Measurements from ENCODE around the gene H19. TPM values are rescaled to one million over a fixed set of nuclear protein-coding genes. Genes with fewer than 3 reads are reported as not detected.

H19 gene
- not detected for total RNA-seq

DNA sequence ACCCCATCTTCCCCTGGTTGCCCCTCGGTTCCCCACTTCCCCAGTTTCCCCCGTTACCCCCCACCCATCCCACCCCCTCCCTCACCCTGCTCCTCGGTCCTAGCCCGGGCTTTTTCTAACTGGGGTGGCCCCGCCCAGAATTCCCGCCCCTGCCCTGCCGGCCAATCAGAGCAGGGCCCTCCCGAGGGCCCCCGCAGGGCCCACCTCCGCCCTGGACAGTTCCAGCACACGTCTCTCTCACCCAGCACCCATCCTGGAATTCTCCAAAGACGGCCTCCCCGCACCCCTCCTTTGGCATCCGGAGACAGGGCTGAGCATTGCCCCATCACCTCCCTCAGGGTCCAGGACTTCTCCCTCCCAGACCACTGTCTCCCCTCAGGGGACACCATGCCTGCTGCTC is at the start of gene H19:
H19 (minus strand) TSS at position 88 of the 400 bp plus-strand sequence.
- no peaks in the 10 kb centered on the region for H3K36me3 Mint-ChIP-seq

GRCh38 chr11:2041963-2042362 is 44.3 kb upstream of the H19 start:
- H3K4me3 Mint-ChIP-seq: no peak overlapping the region
- no peaks in the 10 kb centered on the region for H3K27me3 Mint-ChIP-seq
- no peak for DNase-seq
- no peaks in the 10 kb centered on the region for H3K36me3 Mint-ChIP-seq
- H3K9me3 Mint-ChIP-seq: no peaks in the 10 kb centered on the region
- no peaks in the 10 kb centered on the region for H3K4me1 Mint-ChIP-seq
- no peak overlapping the region for H3K27ac Mint-ChIP-seq

More for the DNA sequence above, at the start of gene H19:
- Mint-ChIP-seq H3K27me3 (no peaks in the 10 kb centered on the region), H3K4me1 (no peaks in the 10 kb centered on the region), H3K4me3 (no peak within 1 kb of the TSS), H3K9me3 (no peaks in the 10 kb centered on the region), H3K27ac (no peak within 1 kb of the TSS)
- DNase-seq: no peak

GRCh38 chr11:2041153-2041552 is 43.5 kb upstream of the H19 start:
- Mint-ChIP-seq H3K27me3 (no peaks in the 10 kb centered on the region), H3K4me3 (no peak overlapping the region), H3K4me1 (no peaks in the 10 kb centered on the region)

DNA sequence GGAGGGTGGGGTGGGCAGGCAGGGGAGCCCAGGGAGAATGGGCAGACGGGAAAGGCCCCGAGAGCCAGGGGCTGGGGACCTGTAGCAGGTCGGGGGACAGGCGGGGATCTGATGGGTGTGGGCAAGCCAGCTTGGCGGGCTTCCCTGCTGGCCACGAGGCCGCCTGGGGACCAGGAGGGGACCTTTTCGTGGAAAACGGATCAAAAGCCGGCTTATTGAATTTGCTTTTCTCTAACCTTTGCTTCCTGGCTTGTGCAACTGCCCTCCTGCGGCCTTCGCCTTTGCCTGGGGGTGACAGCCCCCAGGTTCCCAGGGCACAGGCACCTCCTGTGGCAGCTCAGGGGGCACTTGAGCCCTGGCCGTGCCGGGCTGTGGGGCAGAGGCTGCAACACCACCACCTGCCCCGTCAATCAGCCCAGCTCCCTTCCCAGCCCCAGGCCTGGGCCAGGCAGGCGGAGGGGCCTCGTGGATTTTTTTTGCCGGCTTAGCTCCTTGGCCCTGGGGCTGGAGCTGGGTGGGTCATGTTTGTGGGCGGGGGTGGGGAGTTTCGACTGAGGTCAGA is 41.6 kb upstream of the H19 start:
- Mint-ChIP-seq H3K27ac (no peak overlapping the region), H3K4me1 (no peaks in the 10 kb centered on the region), H3K36me3 (no peaks in the 10 kb centered on the region), H3K9me3 (no peaks in the 10 kb centered on the region), H3K4me3 (no peak overlapping the region), H3K27me3 (no peaks in the 10 kb centered on the region)
- no peak for DNase-seq

More at GRCh38 chr11:2041153-2041552, 43.5 kb upstream of the H19 start:
- H3K9me3 Mint-ChIP-seq: no peaks in the 10 kb centered on the region
- no peaks in the 10 kb centered on the region for H3K36me3 Mint-ChIP-seq
- H3K27ac Mint-ChIP-seq: no peak overlapping the region
- DNase-seq: no peak

- DNase-seq: no peak
- Mint-ChIP-seq H3K4me1 (no peaks in the 10 kb centered on the region), H3K36me3 (no peaks in the 10 kb centered on the region), H3K27ac (no peak overlapping the region), H3K9me3 (no peaks in the 10 kb centered on the region), H3K27me3 (no peaks in the 10 kb centered on the region), H3K4me3 (no peak overlapping the region)
Measured at GRCh38 chr11:2036863-2037486, 39.3 kb upstream of the H19 start.

DNA sequence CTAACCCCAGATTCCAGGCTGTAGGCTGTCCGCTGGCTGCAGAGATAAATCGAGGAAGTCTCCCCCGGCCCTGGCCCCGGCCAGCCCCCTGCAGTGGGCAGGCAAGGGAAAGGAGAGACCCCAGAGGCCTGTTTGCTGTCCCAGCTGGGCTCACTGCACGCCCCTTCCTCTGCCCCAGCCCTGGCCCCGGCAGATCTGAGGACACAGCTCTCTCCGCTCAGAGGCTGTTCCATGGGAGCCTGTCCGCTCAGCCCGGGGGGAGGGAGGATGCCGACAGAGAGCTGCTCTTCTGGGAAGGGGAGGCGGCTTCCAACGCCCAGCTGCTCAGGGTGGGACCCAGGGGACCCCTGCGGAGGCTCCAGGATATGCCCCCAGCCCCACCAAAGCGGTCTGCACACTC is 37.7 kb upstream of the H19 start:
- H3K27ac Mint-ChIP-seq: no peak overlapping the region
- no peaks in the 10 kb centered on the region for H3K4me1 Mint-ChIP-seq
- H3K9me3 Mint-ChIP-seq: no peaks in the 10 kb centered on the region
- DNase-seq: no peak
- no peak overlapping the region for H3K4me3 Mint-ChIP-seq
- H3K36me3 Mint-ChIP-seq: no peaks in the 10 kb centered on the region
- H3K27me3 Mint-ChIP-seq: no peaks in the 10 kb centered on the region

GRCh38 chr11:2031058-2031457 is 33.4 kb upstream of the H19 start:
- H3K9me3 Mint-ChIP-seq: no peaks in the 10 kb centered on the region
- DNase-seq: no peak
- no peaks in the 10 kb centered on the region for H3K36me3 Mint-ChIP-seq
- H3K4me1 Mint-ChIP-seq: no peaks in the 10 kb centered on the region
- H3K27ac Mint-ChIP-seq: no peak overlapping the region
- H3K4me3 Mint-ChIP-seq: no peak overlapping the region
- no peaks in the 10 kb centered on the region for H3K27me3 Mint-ChIP-seq

- Mint-ChIP-seq H3K36me3 (no peaks in the 10 kb centered on the region), H3K4me3 (no peak overlapping the region), H3K4me1 (no peaks in the 10 kb centered on the region), H3K9me3 (no peaks in the 10 kb centered on the region), H3K27me3 (no peaks in the 10 kb centered on the region), H3K27ac (no peak overlapping the region)
- DNase-seq: no peak
Measured at GRCh38 chr11:2027708-2028107, 30.1 kb upstream of the H19 start.

DNA sequence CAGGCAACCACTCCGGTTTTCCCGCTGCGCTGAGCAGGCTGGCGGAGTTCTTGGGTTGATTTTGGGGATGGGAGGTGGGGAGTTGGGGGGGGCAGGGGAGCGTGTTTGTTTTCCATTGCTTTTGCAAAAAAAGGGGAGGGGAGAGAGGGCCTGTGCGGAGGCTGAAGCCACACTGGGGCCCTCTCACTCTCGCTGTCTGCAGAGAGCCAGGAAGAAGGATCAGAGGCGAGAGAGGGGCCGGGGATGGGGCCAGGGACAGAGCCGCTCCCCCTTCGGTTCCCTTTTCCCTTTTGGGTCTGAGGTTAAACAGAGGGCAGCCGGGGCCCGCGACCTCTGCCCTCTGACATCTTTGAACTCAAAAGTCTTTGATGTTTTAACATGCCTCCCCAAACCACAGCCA is 17.4 kb upstream of the H19 start:
- DNase-seq: no peak
- H3K4me3 Mint-ChIP-seq: no peak overlapping the region
- H3K36me3 Mint-ChIP-seq: no peaks in the 10 kb centered on the region
- H3K4me1 Mint-ChIP-seq: no peaks in the 10 kb centered on the region
- no peak overlapping the region for H3K27ac Mint-ChIP-seq
- no peaks in the 10 kb centered on the region for H3K27me3 Mint-ChIP-seq
- no peaks in the 10 kb centered on the region for H3K9me3 Mint-ChIP-seq

GRCh38 chr11:2012440-2012839 is 14.8 kb upstream of the H19 start:
- Mint-ChIP-seq H3K27ac (no peak overlapping the region), H3K36me3 (no peaks in the 10 kb centered on the region), H3K27me3 (no peaks in the 10 kb centered on the region), H3K4me1 (no peaks in the 10 kb centered on the region), H3K9me3 (no peaks in the 10 kb centered on the region), H3K4me3 (no peak overlapping the region)
- DNase-seq: no peak

DNA sequence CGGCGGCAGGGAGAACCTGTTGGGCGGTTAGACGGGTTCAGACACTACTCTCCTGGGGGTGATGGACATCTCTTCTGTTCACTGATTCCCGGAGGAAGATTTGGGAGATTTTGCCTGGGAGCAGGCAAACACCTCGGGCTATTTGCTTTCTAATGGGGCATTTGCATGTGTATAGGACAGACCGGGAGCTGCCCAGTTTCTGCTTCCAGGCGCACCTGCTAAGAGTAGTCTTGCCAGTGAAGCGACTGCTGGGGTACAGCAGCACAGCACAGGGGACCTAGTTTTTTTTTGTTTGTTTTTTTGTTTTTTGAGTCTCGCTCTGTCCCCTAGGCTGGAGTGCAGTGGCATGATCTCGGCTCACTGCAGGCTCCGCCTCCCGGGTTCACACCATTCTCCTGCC is 6.8 kb upstream of the H19 start:
- no peak overlapping the region for H3K4me3 Mint-ChIP-seq
- DNase-seq: no peak
- no peaks in the 10 kb centered on the region for H3K4me1 Mint-ChIP-seq
- H3K9me3 Mint-ChIP-seq: no peaks in the 10 kb centered on the region
- no peak overlapping the region for H3K27ac Mint-ChIP-seq
- no peaks in the 10 kb centered on the region for H3K36me3 Mint-ChIP-seq
- no peaks in the 10 kb centered on the region for H3K27me3 Mint-ChIP-seq

- Mint-ChIP-seq H3K9me3 (no peaks in the 10 kb centered on the region), H3K4me1 (no peaks in the 10 kb centered on the region), H3K36me3 (no peaks in the 10 kb centered on the region), H3K4me3 (no peak overlapping the region), H3K27ac (no peak overlapping the region), H3K27me3 (no peaks in the 10 kb centered on the region)
- no peak for DNase-seq
Measured at GRCh38 chr11:2002807-2003206, 5.2 kb upstream of the H19 start.

- no peak overlapping the region for H3K4me3 Mint-ChIP-seq
- no peak overlapping the region for H3K27ac Mint-ChIP-seq
- no peaks in the 10 kb centered on the region for H3K9me3 Mint-ChIP-seq
- H3K36me3 Mint-ChIP-seq: no peaks in the 10 kb centered on the region
- H3K4me1 Mint-ChIP-seq: no peaks in the 10 kb centered on the region
- DNase-seq: no peak
- H3K27me3 Mint-ChIP-seq: no peaks in the 10 kb centered on the region
Measured at GRCh38 chr11:2002042-2002776, 4.6 kb upstream of the H19 start.

- no peak overlapping the region for H3K4me3 Mint-ChIP-seq
- H3K9me3 Mint-ChIP-seq: no peaks in the 10 kb centered on the region
- no peak overlapping the region for H3K27ac Mint-ChIP-seq
- no peaks in the 10 kb centered on the region for H3K4me1 Mint-ChIP-seq
- no peak for DNase-seq
- no peaks in the 10 kb centered on the region for H3K36me3 Mint-ChIP-seq
- no peaks in the 10 kb centered on the region for H3K27me3 Mint-ChIP-seq
Measured at GRCh38 chr11:1998861-1999260, 1.2 kb upstream of the H19 start.

- no peaks in the 10 kb centered on the region for H3K36me3 Mint-ChIP-seq
- H3K4me1 Mint-ChIP-seq: no peaks in the 10 kb centered on the region
- no peaks in the 10 kb centered on the region for H3K9me3 Mint-ChIP-seq
- H3K4me3 Mint-ChIP-seq: no peak overlapping the region
- no peak for DNase-seq
- H3K27ac Mint-ChIP-seq: no peak overlapping the region
- no peaks in the 10 kb centered on the region for H3K27me3 Mint-ChIP-seq
Measured at GRCh38 chr11:1998290-1998689, 648 bp upstream of the H19 start.

GRCh38 chr11:1994121-1994520 is 3.5 kb downstream of the H19 start:
- Mint-ChIP-seq H3K27me3 (no peaks in the 10 kb centered on the region), H3K36me3 (no peaks in the 10 kb centered on the region), H3K4me1 (no peaks in the 10 kb centered on the region), H3K27ac (no peak overlapping the region), H3K4me3 (no peak overlapping the region), H3K9me3 (no peaks in the 10 kb centered on the region)
- DNase-seq: no peak

All from activated naive CD8-positive, alpha-beta T cell treated with anti-CD3 and anti-CD28 coated beads for 36 hours (primary cell).